Non-pigmented ciliary epithelial cell (primary cell): ENCODE measurements around the gene HSD17B4.
"Not testable (repeated sequence)": the region's sequence is repeated elsewhere in the genome, so short reads cannot be mapped to it uniquely, and the experiment has no call there.

Experiments used
- DNase-seq: peaks from one replicate; pipeline ENCODE4 v3.0.0-alpha.2; 2010; ENCODE audit warnings: low read depth

Gene HSD17B4

DNA sequence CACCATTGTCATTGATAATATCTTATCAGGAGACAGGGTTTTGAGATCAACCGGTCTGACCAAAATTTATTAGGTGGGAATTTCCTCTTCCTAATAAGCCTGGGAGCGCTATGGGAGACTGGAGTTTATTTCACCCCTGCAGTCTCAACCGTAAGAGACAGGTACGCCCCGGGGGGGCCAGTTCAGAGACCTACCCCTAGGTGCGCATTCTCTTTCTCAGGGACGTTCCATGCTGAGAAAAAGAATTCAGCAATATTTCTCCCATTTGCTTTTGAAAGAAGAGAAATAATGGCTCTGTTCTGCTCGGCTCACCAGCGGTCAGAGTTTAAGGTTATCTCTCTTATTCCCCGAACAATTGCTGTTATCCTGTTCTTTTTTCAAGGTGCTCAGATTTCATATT is 28.3 kb downstream of the HSD17B4 start:
- DNase-seq, result not testable (repeated sequence)

DNA sequence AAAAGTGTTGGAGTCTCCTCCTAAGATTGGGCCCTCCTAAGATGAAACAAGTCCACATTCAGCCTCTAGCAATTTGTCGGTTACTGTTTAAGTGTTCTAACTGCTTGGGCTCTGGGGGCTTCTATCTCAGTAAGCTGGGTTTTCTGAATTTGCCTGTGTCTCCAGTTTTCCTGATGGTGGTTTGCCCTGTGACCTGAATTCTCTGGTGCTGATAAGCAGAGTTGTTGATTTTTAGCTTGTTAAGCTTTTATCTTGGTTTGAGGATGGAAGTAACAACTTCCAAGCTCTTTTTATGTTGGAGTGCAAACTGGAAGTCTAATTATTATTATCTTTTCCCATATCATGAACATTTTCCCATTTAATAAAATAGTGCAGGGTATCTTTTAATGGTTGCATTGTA is 30.9 kb downstream of the HSD17B4 start:
- DNase-seq, result no peak

DNA sequence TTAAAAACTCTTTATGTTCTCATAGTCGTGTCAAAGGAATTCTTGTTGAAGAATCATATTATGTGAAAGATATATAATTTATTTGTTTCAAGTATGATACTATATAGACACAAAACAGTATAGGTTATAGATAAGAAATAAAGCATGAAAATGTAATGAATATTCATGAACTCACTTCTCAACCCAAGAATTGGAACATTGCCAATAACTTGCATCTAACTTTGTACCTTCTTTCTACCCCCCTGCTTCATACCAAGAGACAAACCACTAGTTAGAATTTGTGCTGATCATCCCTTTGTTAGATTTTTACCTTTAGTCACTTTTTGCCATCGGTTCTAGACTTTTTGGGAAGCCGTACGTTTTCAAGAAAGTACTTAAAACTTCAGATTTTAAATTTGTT is 32.6 kb downstream of the HSD17B4 start:
- DNase-seq, result no peak

DNA sequence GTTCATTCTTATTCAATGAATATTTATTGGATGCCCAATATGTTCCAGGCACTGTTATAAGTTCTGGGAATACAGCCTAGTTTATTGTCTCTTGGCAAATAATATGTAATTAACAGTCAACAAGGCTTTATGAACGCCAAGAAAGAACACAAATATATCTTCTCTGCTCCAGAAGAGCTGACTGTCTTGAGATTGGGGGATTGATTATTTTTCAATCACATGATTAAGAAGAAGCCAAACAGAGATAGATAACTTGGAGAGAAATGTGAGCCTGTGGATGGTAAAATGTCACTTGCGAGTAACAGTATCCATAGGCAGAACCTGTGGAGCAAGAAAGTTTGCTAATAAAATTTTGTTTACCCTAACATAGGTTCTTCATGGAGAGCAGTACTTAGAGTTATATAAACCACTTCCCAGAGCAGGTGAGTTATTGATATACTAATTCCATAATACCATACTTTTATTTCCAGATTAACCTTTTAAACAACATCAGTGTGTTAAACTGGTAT is 49.4 kb downstream of the HSD17B4 start:
- no peak for DNase-seq

DNA sequence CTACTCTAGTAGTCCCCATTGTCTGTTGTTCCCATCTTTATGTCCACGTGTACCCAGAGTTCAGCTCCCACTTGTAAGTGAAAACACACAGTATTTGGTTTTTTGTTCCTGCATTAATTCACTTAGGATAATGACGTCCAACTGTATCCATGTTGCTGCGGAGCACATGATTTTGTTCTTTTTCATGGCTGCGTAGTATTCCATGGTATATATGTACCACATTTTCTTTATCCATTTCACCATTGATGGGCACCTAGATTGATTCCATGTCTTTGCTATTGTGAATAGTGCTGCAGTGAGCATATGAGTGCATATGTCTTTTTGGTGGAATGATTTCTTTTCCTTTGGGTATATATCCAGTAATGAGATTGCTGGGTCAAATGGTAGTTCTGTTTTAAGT is 51.6 kb downstream of the HSD17B4 start:
- DNase-seq, result not testable (repeated sequence)

DNA sequence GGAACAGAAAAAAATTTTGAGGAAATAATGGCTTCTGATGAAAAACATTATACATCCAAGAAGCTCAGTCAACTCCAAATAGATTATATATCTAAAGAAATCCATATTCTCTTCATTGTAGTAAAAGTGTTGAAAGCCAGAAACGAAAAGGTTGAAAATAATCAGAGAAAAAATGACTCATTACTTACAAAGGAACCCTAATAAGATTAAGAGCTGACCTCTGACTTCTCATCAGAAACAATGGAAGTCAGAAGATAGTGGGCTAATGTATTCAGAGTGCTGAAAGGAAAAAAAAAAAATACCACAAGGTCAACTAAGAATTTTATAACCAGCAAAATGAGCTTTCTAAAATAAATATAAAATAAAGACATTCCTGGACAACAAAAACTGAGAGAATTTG is 60.0 kb downstream of the HSD17B4 start:
- no peak for DNase-seq

DNA sequence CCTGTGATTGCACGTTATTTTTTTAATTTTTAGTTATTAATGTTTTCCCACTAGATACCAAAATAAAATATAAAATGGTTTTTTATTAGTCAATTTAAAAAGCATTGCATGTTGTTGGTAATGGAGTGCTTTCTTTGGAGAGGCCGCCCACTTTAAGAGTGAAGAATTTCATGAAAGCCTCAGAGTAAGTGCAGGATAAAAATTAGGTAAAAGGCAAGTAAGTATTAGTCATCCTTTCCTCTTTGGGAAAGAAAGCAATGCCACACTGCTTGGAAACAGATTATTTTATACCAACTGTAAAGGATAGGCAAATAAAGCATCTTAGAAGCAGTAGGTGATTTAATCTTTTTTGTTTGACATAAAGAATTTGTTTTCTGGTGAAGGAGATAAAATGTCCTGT is 62.9 kb downstream of the HSD17B4 start:
- no peak for DNase-seq

DNA sequence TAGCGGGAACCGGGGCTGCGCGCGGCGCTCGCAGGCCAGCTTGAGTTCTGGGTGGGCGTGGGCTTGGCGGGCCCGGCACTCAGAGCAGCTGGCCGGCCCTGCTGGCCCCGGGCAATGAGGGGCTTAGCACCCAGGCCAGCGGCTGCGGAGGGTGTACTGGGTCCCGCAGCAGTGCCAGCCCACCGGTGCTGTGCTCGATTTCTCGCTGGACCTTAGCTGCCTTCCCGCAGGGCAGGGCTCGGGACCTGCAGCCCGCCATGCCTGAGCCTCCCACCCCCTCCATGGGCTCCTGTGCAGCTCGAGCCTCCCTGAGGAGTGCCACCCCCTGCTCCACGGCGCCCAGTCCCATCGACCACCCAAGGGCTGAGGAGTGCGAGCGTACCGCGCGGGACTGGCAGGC is 64.8 kb downstream of the HSD17B4 start:
- DNase-seq, result not testable (repeated sequence)

DNA sequence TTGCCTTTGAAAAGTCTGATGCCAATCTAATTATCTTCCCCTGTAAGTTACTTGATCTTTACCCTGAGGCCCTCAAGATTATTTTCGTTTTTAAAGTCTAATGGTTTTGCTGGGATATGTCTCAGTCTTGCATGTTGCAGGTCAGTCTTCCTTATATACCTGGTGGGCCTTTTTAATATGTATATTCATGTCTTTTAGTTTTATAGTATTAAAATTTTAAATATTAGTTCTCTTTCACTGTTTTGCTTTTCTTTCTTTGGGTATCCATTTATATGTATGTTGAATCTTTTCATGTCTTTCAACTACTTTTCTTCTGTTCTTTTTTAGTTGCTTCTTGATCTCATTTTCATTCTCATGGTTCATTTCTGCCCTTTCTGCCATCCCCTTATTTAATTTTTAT is 68.9 kb downstream of the HSD17B4 start:
- DNase-seq, result no peak

DNA sequence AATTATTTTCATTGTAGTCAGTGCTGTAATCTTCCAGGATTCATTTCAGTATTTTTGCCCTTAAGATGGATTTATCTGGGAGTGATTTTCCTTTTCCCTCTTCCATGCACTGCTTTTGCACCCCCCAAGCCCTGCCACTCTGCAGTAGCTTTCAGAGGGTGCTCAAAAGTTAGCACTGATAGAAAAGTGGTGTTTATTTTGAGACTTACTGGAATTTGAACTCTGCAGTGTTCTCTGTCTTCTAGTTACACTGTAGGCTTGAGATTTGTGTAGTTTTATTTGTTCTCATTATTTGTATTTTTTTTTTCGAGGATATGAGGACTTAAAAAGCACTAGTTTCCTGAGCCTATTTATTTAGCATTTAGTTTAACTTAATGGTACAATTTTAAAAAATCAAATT is 70.5 kb downstream of the HSD17B4 start:
- DNase-seq, result no peak

DNA sequence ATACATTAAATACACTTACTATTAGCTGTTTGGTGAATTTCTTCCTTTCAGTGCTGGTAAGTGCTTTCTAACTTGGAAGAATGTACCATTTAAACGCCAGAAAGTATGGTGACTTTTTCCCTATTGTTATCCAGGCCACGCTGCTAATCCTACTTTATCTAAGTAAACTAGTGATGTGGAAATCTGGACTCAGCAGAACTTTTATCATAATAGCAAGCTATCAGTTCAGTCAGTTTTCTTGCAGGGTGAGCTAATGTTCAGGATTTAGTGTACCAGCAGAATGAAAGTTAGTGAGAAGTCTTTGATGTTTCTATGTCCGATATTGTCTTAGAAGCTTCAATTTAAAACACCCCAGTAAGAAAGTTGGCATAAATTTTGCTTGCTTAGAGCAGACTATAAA is 72.2 kb downstream of the HSD17B4 start:
- no peak for DNase-seq

DNA sequence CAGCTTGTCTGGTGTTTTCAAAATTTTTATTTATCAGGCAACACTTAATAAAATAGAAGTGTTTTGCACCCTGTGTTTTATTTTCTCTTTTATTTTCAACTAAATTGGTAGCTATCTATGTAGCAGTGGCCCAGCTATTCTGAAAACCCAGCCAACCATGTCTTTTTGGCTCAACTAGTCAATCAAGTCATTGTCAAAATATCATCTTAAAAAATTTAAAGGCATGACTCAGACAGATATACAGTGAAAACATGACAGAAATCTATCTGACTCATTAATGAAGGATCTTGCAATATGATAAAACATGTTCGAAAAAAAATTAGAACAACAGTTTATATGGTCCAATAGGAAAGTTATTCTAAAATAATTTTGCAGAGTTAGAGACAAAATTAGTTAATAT is 75.1 kb downstream of the HSD17B4 start:
- no peak for DNase-seq

DNA sequence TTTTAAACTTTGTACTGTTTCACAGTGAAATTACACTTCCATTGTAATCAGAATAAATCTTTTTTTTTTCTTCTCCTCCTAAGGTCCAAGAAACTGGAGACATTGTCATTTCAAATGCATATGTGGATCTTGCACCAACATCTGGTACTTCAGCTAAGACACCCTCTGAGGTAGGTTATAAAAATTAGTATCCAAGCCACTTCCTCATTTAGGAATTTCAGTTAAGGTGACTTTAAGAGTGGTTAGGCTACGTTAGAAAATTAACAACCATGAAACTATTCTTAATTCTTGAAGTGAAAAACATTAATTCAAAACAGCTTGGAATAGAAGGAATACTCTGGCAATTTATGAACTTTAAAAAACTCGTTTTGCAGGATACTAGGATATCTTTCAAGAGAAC is 77.5 kb downstream of the HSD17B4 start:
- no peak for DNase-seq

DNA sequence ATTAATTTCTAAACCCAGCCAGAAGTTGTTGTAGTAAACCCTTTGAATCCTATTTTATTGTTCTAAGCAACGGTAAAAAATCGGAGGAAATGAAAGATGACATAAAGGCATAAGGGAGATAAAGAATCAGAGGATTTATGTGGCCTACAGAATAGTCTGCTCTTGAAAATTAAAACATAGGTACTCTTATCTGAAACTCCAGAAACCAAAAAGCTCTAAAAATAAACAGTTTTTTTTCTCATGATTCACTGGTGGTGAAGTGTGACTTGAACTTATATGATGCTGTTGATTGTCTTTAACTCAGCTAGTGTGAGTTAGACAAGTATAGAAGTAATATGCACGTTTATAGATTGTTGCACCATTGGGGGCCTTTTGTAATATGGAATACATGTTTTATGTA is 80.3 kb downstream of the HSD17B4 start:
- DNase-seq, result no peak

DNA sequence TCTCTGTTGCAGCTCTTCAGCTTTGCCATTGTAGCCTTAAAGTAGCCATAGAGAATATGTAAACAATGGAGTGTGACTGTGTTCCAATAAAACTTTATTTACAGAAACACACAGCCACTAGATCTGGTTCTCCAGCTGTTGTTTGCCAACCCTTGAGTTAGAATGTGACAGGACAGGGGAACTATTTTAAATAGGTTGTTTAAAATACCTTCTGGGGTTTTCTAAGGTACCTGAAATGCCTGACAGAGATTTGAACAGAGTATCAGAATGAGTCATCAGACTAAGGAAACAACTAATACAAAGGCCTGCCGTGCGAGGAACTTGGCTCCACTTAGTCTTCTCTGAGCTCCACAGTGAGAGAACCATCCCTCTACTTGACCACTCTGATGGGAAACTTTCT is 85.4 kb downstream of the HSD17B4 start:
- DNase-seq, result no peak

DNA sequence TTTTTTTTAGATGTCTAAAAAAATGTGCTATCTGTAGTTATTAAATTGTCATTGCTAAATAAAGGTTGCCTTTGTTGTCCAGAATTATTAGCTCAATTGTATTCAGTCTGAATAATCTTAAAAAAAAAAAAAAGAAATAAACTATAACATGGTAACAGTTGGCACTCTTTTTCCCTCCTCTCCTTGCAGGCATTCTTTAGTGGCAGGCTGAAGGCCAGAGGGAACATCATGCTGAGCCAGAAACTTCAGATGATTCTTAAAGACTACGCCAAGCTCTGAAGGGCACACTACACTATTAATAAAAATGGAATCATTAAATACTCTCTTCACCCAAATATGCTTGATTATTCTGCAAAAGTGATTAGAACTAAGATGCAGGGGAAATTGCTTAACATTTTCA is 89.4 kb downstream of the HSD17B4 start:
- no peak for DNase-seq

DNA sequence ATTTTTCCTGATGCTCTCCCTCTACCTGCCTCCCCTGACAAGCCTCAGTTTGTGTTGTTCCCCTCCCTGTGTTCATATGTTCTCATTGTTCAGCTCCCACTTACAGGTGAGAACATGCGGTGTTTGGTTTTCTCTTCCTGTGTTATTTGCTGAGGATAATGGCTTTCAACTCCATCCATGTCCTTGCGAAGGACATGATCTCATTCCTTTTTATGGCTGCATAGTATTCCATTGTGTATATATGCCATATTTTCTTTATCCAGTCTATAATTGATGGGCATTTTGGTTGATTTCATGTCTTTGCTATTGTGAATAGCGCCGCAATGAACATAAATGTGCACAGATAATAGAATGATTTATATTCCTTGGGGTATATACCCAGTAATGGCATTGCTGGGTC is 99.5 kb downstream of the HSD17B4 start:
- no peak for DNase-seq

DNA sequence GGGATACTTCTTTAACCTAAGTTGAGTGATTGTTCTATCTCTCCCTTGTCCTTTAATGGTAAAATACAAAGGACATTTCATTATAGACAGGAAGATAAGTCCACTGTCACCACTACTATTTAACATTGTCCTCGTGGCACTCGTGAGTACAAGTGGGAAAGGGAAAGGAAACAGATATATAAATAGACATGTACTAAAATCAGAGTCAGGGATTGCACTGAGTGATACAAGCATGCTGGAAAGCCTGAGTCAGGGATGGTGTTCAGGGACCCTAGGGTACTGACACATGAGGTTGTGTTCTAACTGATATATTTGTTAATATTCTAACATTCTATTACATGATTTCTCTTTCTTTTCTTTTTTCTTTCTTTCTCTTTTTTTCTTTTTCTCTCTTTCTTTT is 102.3 kb downstream of the HSD17B4 start:
- no peak for DNase-seq

DNA sequence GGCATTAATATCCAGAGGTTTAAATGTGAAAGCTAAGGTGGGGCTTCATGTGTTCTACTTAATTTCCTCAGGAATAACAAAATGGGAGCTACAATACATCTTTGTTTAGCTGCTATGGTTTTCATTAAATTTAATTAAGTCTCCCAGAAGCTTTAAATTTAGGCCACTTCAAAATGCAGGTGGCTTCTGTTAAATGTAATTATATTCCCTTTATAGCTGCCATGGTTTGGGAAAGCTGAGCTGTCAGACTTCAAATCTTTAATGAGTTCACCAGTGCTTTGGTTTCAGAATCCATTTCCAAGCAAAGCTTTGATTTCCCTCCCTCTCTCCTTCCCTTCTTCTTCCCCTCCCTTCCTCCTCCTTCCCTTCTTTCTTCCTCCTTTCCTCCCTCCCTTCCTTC is 118.6 kb downstream of the HSD17B4 start:
- no peak for DNase-seq

DNA sequence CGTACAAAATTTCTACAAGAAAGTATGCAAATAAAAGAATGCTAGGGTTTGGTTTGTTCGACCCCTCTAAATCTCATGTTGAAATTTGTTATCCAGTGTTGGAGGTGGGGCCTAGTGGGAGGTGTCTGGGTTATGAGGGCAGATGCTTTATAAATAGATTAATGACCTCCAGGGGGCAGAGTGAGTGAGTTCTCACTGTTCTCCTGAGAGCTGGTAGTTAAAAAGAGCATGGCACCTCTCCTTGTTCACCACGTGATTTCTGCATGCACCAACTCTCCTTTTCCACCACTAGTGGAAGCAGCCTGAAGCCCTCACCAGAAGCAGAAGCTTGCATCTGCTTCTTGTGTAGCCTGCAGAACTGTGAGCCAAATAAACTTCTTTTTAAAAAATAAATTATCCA is 126.6 kb downstream of the HSD17B4 start:
- no peak for DNase-seq

DNA sequence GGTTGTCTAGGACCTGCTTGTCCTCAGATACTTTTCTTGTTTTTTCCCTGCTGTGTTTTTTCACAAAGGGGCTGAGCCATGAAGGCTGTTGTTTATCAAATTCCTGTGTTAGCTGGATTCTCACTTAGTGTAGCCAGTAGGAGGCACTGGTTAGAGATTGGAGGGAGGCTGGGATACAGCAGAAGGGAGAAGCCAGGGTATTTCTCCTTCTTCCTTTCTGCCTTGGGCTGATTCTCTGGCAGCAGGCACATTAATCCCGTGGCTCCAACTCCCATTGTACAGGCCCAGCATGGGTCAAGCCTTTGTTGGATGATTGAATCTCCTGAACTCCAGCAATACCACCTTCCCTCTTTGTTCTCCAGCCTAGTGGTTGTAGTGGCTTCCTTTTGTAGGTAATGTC is 130.7 kb downstream of the HSD17B4 start:
- no peak for DNase-seq

DNA sequence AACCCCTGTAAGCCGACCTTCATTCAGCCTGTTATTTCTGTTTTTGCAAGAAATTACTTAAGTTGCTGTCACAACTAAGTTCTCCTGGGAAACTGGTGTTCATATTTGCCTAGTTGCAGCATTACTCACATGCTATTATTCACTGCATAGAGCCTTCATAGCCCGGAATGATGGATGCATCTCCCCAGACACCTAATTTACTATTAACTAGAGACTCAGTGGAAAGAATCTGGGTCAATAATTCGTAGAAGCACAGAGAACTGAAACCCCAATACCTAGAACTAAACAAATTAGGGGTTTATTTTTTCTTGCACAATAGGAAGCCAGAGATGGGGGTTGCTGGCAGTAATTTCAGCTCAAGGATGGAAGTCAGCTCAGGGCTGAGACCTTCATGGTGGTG is 131.4 kb downstream of the HSD17B4 start:
- DNase-seq, result no peak
